ENCODE measurements around the gene GRN.

DNA sequence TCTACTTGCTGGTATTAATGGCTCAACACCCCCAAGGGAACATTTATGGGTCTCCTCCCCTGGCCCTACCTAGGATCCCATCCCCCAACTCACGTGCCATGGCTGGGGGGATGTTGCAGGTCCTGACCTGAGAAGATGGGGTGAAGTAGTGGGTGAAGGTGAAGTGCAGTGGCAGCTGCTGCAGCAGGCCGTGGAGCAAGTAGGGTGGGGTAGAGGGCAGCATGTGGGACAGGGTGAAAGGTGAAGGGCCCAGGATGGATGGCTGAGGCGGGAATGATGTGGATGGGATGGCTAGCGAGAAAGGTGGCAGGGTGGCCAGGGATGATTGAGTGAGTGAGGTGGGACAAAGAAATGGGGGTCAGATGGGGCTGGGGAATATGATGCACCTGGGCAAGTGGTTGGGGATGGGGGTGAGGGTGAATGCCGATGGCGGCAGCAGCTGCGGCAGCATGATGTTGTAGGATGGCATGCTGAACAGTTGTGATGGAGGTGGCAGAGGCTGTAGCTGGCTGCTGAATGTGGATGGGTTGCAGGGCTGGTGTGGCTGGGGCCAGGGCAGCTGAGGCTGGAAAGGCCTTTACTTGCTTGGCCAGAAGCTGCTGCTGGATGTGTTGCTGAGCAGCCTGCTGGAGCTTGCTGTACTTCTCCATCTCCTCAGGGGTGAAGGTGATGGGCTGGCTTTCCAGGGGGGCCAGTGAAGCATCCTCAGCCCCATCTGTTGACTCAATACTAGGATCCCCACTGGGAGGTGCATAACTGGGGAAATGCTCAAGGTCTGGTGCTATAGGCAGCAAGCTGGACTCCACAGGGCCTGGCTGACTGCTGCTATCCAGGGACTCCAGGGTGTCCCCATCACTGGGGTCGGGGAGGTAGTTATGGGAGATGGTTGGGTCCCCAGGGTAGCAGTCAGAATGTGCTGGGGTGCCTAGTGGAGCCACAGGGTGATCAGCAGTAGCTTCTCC lies 52.7 kb downstream of the GRN start:
- TF ChIP-seq TAF1 (IDR thresholded peaks at IDR 0.05; ENCODE audit: low read depth) (no peak), RAD21 (IDR thresholded peaks at IDR 0.05; ENCODE audit: low read depth) (no peak), FOXM1 (IDR thresholded peaks at IDR 0.05; ENCODE audit: borderline replicate concordance, low read depth) (no peak), EP300 (IDR thresholded peaks at IDR 0.05; ENCODE audit: borderline replicate concordance) (no peak), NFIC (IDR thresholded peaks at IDR 0.05) (no peak), EGR1 (IDR thresholded peaks at IDR 0.05) (no peak)
